Neuronal stem cell (in vitro differentiated cells): ENCODE data around the gene RCBTB1. TPM values are rescaled to one million over a fixed set of nuclear protein-coding genes. Genes with fewer than 3 reads are reported as not detected.

Source experiments
- DNase-seq: peaks from one replicate; pipeline ENCODE4 v3.0.0-alpha.2; 2013; ENCODE audit warnings: low spot score
- H2AFZ ChIP-seq: one replicate; pipeline ENCODE4 v1.6.1; 2013; ENCODE audit warnings: mild to moderate bottlenecking, low read length, inconsistent platforms
- H2AK5ac ChIP-seq: 2 replicates; pipeline ENCODE4 v1.6.1; 2013; ENCODE audit warnings: low read depth, mild to moderate bottlenecking, inconsistent platforms, low read length, moderate library complexity, mixed read lengths
- H2BK120ac ChIP-seq: 2 replicates; pipeline ENCODE4 v1.6.1; 2013; ENCODE audit warnings: low read depth, mild to moderate bottlenecking, inconsistent platforms, low read length, moderate library complexity, mixed read lengths
- H2BK12ac ChIP-seq: one replicate; pipeline ENCODE4 v1.6.1; 2013; ENCODE audit warnings: low read length, inconsistent platforms
- H2BK15ac ChIP-seq: 2 replicates; pipeline ENCODE4 v1.6.1; 2013; ENCODE audit warnings: mild to moderate bottlenecking, low read length, inconsistent platforms, mixed read lengths
- H2BK5ac ChIP-seq: one replicate; pipeline ENCODE4 v1.6.1; 2013; ENCODE audit warnings: inconsistent platforms, mild to moderate bottlenecking, low read length, moderate library complexity
- H3K14ac ChIP-seq: one replicate; pipeline ENCODE4 v1.6.1; 2013; ENCODE audit warnings: low read length, inconsistent platforms
- H3K18ac ChIP-seq: 2 replicates; pipeline ENCODE4 v1.6.1; 2013; ENCODE audit warnings: low read length, inconsistent platforms
- H3K23ac ChIP-seq: 2 replicates; pipeline ENCODE4 v1.6.1; 2013; ENCODE audit warnings: low read depth, mild to moderate bottlenecking, mixed read lengths, low read length, inconsistent platforms; ENCODE audit not compliant: poor library complexity
- H3K27ac ChIP-seq: replicated peaks from 3 replicates; pipeline ENCODE4 v1.5.1; 2013; ENCODE audit warnings: low read length, inconsistent platforms
- H3K27me3 ChIP-seq, 3 experiments: 2 replicates each; pipeline ENCODE4 v1.6.1; 2013; ENCODE audit warnings: low read length in 3 of 3, mild to moderate bottlenecking in 2 of 3, inconsistent platforms in 1 of 3, low read depth in 1 of 3, mixed read lengths in 1 of 3, moderate library complexity in 1 of 3; ENCODE audit not compliant: control insufficient read depth in 3 of 3, insufficient read depth in 3 of 3
- H3K36me3 ChIP-seq, 2 donors: replicated peaks in 1 of 2; 2 replicates each; pipeline ENCODE4 v1.6.1; 2013; ENCODE audit warnings: low read length in 2 of 2; ENCODE audit not compliant: control insufficient read depth in 2 of 2, insufficient read depth in 2 of 2
- H3K4ac ChIP-seq: 2 replicates; pipeline ENCODE4 v1.6.1; 2013; ENCODE audit warnings: inconsistent platforms, mild to moderate bottlenecking, low read length, moderate library complexity
- H3K4me1 ChIP-seq, 2 donors: 1 replicate in 1 of 2; 2 replicates in 1 of 2; pipeline ENCODE4 v1.6.1; 2013; ENCODE audit warnings: low read length in 2 of 2, low read depth in 1 of 2; ENCODE audit not compliant: control insufficient read depth in 2 of 2, insufficient read depth in 1 of 2
- H3K4me2 ChIP-seq: one replicate; pipeline ENCODE4 v1.6.1; 2013; ENCODE audit warnings: mild to moderate bottlenecking, low read length, inconsistent platforms; ENCODE audit not compliant: insufficient read depth, poor library complexity, severe bottlenecking
- H3K4me3 ChIP-seq, 2 donors: 2 replicates each; pipeline ENCODE4 v1.5.1; 2013; ENCODE audit warnings: low read length in 2 of 2, mild to moderate bottlenecking in 2 of 2, inconsistent platforms in 1 of 2, moderate library complexity in 1 of 2
- H3K79me1 ChIP-seq: one replicate; pipeline ENCODE4 v1.6.1; 2013; ENCODE audit warnings: low read depth, mild to moderate bottlenecking, inconsistent platforms, low read length, moderate library complexity
- H3K9ac ChIP-seq: one replicate; pipeline ENCODE4 v1.6.1; 2013; ENCODE audit warnings: mild to moderate bottlenecking, low read depth, low read length, inconsistent platforms; ENCODE audit not compliant: poor library complexity
- H3K9me3 ChIP-seq, 2 donors: replicated peaks in 1 of 2; 2 replicates each; pipeline versions ENCODE3 to v1.6.1; 2013; ENCODE audit warnings: low read length in 2 of 2, mild to moderate bottlenecking in 2 of 2, inconsistent platforms in 1 of 2, low read depth in 1 of 2, mixed read lengths in 1 of 2, moderate library complexity in 1 of 2; ENCODE audit not compliant: control insufficient read depth in 2 of 2, insufficient read depth in 1 of 2
- H4K8ac ChIP-seq: one replicate; pipeline ENCODE4 v1.6.1; 2013; ENCODE audit warnings: low read depth, mild to moderate bottlenecking, inconsistent platforms, low read length, moderate library complexity
- H4K91ac ChIP-seq: one replicate; pipeline ENCODE4 v1.6.1; 2013; ENCODE audit warnings: low read length, low read depth, mild to moderate bottlenecking, inconsistent platforms; ENCODE audit not compliant: poor library complexity
- WGBS, 2 donors: extraction: QIAGEN DNeasy Blood & Tissue Kit; methylation state at CpG; one replicate each; pipeline ENCODE4 v1.1.7; 2013; ENCODE audit warnings: missing lambda C conversion rate in 2 of 2, mixed read lengths in 1 of 2; ENCODE audit not compliant: insufficient read length in 2 of 2, insufficient replicate concordance in 1 of 2; ENCODE audit errors: extremely low coverage in 2 of 2; 5-methylcytosine and 5-hydroxymethylcytosine counted together
- polyA plus RNA-seq, 2 experiments: library from polyadenylated mRNA; stranded (reverse); fragments of 200-250 nt; gene quantifications; one replicate each; pipeline ENCODE4 v1.2.3, GENCODE V29; 2013

The RCBTB1 gene
- polyA plus RNA-seq (2013, experiment 1 of 2): 14.6 TPM
- polyA plus RNA-seq (2013, experiment 2 of 2): 15.1 TPM

DNA sequence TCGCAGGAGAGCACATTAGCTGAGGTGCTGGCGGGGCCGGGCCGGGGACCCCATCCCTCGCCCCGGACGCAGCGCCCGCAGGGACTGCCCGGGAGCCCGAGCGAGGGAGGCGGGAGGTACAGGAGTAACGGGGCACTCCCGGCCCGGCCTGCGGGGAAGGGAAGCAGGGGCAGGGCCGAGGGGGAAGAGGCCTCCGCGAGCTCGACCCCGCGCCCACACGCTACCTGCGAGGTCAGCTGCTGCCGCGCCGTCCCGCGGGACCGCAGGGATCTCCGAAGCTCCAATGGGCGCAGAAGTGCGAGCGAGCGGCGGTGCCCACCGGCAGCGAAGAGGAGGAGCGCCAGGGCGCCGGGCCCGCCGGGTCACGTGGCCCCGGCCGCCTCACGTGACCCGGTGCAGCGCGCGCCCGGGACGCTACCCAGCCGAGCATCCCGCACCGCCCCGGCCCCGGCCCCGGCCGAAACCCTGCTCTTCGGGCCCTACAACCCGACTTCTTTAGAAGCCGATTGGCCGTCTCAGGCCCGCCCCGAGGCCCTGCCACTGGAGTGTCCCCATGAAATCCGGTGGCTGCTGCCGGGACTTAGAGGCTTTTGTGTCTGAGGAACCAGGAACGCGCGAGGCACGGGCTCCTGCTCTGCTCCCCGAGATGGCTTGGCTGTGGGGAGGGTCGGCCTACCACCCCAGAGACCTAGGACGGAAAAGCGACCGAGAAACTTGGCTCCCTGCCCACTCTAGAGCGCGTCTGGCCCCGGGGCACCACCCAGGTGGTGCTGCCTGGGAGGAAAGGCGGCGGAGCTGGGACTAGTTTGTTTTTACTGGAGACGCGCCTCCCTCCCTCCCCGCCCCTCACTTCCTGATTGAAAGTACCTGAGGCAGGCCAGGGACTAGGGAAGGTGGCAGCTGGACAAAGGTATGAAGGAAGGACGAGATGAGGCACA is at the start of gene RCBTB1:
RCBTB1 (minus strand) TSS at position 339 of the 938 bp plus-strand sequence. CDS start 18,279 bp downstream, outside the sequence.
- H3K23ac ChIP-seq: peak within 1 kb of the TSS; percentile 99
- H3K27me3 ChIP-seq: no peaks in the 10 kb centered on the region
- H2BK12ac ChIP-seq: no peak within 1 kb of the TSS
- H2BK120ac ChIP-seq: peak within 1 kb of the TSS; percentile 19
- peak within 1 kb of the TSS; percentile 81 for H3K27ac ChIP-seq
- peak within 1 kb of the TSS; percentile 97 for H3K18ac ChIP-seq
- H2BK15ac ChIP-seq: peak within 1 kb of the TSS; percentile 75
- H3K4me3 ChIP-seq: peak within 1 kb of the TSS; percentile 91 to 94
- H2AFZ ChIP-seq: peak within 1 kb of the TSS; percentile 99
- DNase-seq: peak; percentile 74
- H3K9ac ChIP-seq: peak within 1 kb of the TSS; percentile 92
- H3K14ac ChIP-seq: peak within 1 kb of the TSS; percentile 89
- peaks cover 9 to 19% of the 10 kb centered on the region in 2 donors for H3K36me3 ChIP-seq
- no peak within 1 kb of the TSS for H4K91ac ChIP-seq
- peak within 1 kb of the TSS; percentile 93 for H3K4me2 ChIP-seq
- peaks cover 2 to 11% of the 10 kb centered on the region in 2 donors for H3K4me1 ChIP-seq
- peaks cover 12% of the 10 kb centered on the region for H3K79me1 ChIP-seq
- no CpG with 5 or more reads among the region's 87 CpGs for WGBS, 2 donors
- H3K9me3 ChIP-seq: no peaks in the 10 kb centered on the region
- no peak within 1 kb of the TSS for H3K4ac ChIP-seq
- peak within 1 kb of the TSS; percentile 83 for H4K8ac ChIP-seq
- H2BK5ac ChIP-seq: peak within 1 kb of the TSS; percentile 87
- no peak within 1 kb of the TSS for H2AK5ac ChIP-seq

DNA sequence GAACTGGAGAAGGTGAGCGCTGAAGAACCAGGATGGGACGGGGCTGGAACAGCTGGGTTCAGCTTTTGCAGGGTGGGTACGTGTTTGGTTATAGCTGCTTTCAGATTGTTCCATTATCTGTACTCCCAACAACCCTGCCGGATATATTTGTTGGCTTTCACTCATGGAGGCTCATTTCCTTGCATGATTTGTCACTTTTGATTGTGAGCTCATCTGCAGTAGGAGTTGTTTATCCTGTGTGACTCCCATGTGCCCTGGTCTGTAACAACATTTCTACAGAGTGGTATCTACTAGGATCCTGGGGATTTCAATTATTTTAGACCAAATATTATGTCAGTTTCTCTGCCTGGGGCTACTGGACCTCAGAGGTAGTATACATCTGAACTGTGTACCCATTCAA is 48.4 kb upstream of the RCBTB1 start:
- no peak overlapping the region for H3K9ac ChIP-seq
- DNase-seq: no peak
- no peak overlapping the region for H3K4me3 ChIP-seq
- H2BK5ac ChIP-seq: no peak overlapping the region
- H4K8ac ChIP-seq: no peak overlapping the region
- H3K18ac ChIP-seq: no peak overlapping the region
- H4K91ac ChIP-seq: no peak overlapping the region
- peaks cover 2 to 5% of the 10 kb centered on the region in 2 donors for H3K4me1 ChIP-seq
- no peak overlapping the region for H2BK12ac ChIP-seq
- H3K36me3 ChIP-seq: no peaks in the 10 kb centered on the region
- no peaks in the 10 kb centered on the region for H3K9me3 ChIP-seq
- no peak overlapping the region for H3K23ac ChIP-seq
- no peak overlapping the region for H3K4ac ChIP-seq
- no peak overlapping the region for H2BK15ac ChIP-seq
- no peak overlapping the region for H2AK5ac ChIP-seq
- H3K27ac ChIP-seq: no peak overlapping the region
- peaks cover 0 to 3% (median 0%) of the 10 kb centered on the region in 3 experiments for H3K27me3 ChIP-seq
- no CpG with 5 or more reads among the region's 4 CpGs for WGBS, 2 donors
- no peak overlapping the region for H3K4me2 ChIP-seq
- H2AFZ ChIP-seq: no peak overlapping the region
- H2BK120ac ChIP-seq: no peak overlapping the region
- H3K14ac ChIP-seq: no peak overlapping the region
- H3K79me1 ChIP-seq: peaks cover 1% of the 10 kb centered on the region

DNA sequence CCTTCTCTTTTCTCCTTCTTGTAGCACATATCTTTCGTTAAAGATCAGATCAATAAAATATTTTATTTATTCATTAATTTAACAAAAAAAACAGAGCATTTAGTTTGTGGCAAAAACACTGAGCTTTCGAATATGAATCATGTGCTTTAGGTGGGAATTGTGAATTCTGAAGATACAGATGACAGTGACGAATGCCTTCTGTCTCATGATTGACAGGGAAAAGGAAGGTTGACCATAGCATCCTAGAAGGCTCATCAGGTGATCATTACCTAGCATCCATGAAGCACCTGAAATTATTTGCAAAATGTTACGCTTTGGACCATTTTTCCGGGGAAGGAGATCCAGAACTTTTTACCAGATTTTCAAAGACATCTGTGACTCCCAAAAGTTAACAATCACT is 46.8 kb upstream of the RCBTB1 start:
- DNase-seq: no peak
- Histone ChIP-seq H2AFZ (no peak overlapping the region), H2BK120ac (no peak overlapping the region), H3K27ac (no peak overlapping the region), H2BK15ac (no peak overlapping the region), H2AK5ac (no peak overlapping the region), H3K4me2 (no peak overlapping the region), H3K79me1 (no peaks in the 10 kb centered on the region), H3K9me3 (no peaks in the 10 kb centered on the region), H4K8ac (no peak overlapping the region), H2BK5ac (no peak overlapping the region), H3K4me3 (no peak overlapping the region), H3K18ac (no peak overlapping the region), H4K91ac (no peak overlapping the region), H3K14ac (no peak overlapping the region), H3K27me3 (peaks cover 0 to 3% (median 0%) of the 10 kb centered on the region in 3 experiments), H2BK12ac (no peak overlapping the region), H3K4ac (no peak overlapping the region), H3K9ac (no peak overlapping the region), H3K36me3 (no peaks in the 10 kb centered on the region), H3K23ac (no peak overlapping the region), H3K4me1 (peaks cover 2 to 8% of the 10 kb centered on the region in 2 donors)
- 100% methylated on average over 1 of the region's 5 CpGs; no CpG with 5 or more reads in 1 of the 2 donors for WGBS, 2 donors

DNA sequence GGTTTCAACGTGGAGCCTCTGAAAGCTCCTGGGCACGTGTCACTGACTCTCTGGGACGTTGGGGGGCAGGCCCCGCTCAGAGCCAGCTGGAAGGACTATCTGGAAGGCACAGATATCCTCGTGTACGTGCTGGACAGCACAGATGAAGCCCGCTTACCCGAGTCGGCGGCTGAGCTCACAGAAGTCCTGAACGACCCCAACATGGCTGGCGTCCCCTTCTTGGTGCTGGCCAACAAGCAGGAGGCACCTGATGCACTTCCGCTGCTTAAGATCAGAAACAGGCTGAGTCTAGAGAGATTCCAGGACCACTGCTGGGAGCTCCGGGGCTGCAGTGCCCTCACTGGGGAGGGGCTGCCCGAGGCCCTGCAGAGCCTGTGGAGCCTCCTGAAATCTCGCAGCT is 45.2 kb upstream of the RCBTB1 start:
- Histone ChIP-seq H3K9me3 (no peaks in the 10 kb centered on the region), H2AK5ac (no peak overlapping the region), H3K4me3 (no peak overlapping the region), H4K91ac (no peak overlapping the region), H3K27me3 (peaks cover 0 to 3% (median 0%) of the 10 kb centered on the region in 3 experiments), H4K8ac (no peak overlapping the region), H3K4me1 (peaks cover 0 to 5% of the 10 kb centered on the region in 2 donors), H3K4me2 (no peak overlapping the region), H3K18ac (peak overlapping the region; percentile 40), H3K79me1 (no peaks in the 10 kb centered on the region), H3K23ac (peak overlapping the region; percentile 40), H3K9ac (no peak overlapping the region), H3K14ac (no peak overlapping the region), H2BK120ac (no peak overlapping the region), H2BK15ac (no peak overlapping the region), H2BK12ac (no peak overlapping the region), H3K27ac (no peak overlapping the region), H2AFZ (peak overlapping the region; percentile 45), H2BK5ac (no peak overlapping the region), H3K36me3 (no peaks in the 10 kb centered on the region), H3K4ac (no peak overlapping the region)
- no CpG with 5 or more reads among the region's 16 CpGs for WGBS, 2 donors
- DNase-seq: no peak
